ENCODE measurements around the gene DNAJC4. TPM values are rescaled to one million over a fixed set of nuclear protein-coding genes. Genes with fewer than 3 reads are reported as not detected.

The DNAJC4 gene
- 10 to 100 TPM; 25.5 to 26.4 TPM for total RNA-seq
- polyA plus RNA-seq, result 28.7 TPM

GRCh38 chr11:64230171-64230984 is at the start of gene DNAJC4:
TSS of gene DNAJC4 (plus strand) at chr11:64230548. CDS start at chr11:64230855, 307 bp downstream.
- Histone ChIP-seq H3K27me3 (ENCODE audit: insufficient read depth, low read length, poor library complexity, severe bottlenecking) (no peaks in the 10 kb centered on the region), H3K4me3 (ENCODE audit: low read length) (peak within 1 kb of the TSS; percentile 70), H3K36me3 (ENCODE audit: insufficient read depth, low read length) (no peaks in the 10 kb centered on the region), H3K9me3 (ENCODE audit: low read length) (no peaks in the 10 kb centered on the region), H3K4me1 (ENCODE audit: insufficient read depth, low read length) (peaks cover 58% of the 10 kb centered on the region), H3K27ac (ENCODE audit: low read depth, low read length) (peak within 1 kb of the TSS; percentile 83)
- CTCF ChIA-PET, result interaction anchor here (0.9 to 1.6 kb wide), 4 partner anchors 20 to 71 kb away, joined by 3 to 7 read pairs (median 6); partner anchors contain the start of gene FERMT3
- Mint-ChIP-seq H3K4me3 (peak within 1 kb of the TSS; percentile 85 to 97 (median 88)), H3K4me1 (peaks cover 39 to 67% (median 58%) of the 10 kb centered on the region in 3 donors), H3K27me3 (peaks cover 0 to 2% of the 10 kb centered on the region in 2 donors), H3K36me3 (peaks cover 0 to 14% (median 0%) of the 10 kb centered on the region in 3 donors), H3K9me3 (no peaks in the 10 kb centered on the region), H3K27ac (peak within 1 kb of the TSS; percentile 89 to 96 (median 93))
- DNase-seq, result peak; percentile 85 to 92 (median 87)
- POLR2A ChIA-PET, result interaction anchor here (0.6 to 2.1 kb wide), 7 partner anchors 11 to 44 kb away, joined by 3 to 9 read pairs (median 4); partner anchors contain the start of genes FERMT3, FKBP2, PPP1R14B and STIP1

GRCh38 chr11:64180891-64181290 is 49.5 kb upstream of the DNAJC4 start:
- Mint-ChIP-seq H3K27me3 (peaks cover 0 to 2% of the 10 kb centered on the region in 2 donors), H3K4me3 (peak overlapping the region in 2 of 7 donors; percentile 37 to 58), H3K36me3 (peaks cover 0 to 1% (median 0%) of the 10 kb centered on the region in 3 donors), H3K4me1 (peaks cover 21 to 36% (median 24%) of the 10 kb centered on the region in 3 donors), H3K9me3 (no peaks in the 10 kb centered on the region), H3K27ac (no peak overlapping the region)
- ChIA-PET CTCF (interaction anchor here (1.0 to 1.2 kb wide), 3 partner anchors 10 to 124 kb away, joined by 3 to 4 read pairs (median 3); no protein-coding TSS in a partner anchor), POLR2A (no interaction called here)
- Histone ChIP-seq H3K4me1 (ENCODE audit: insufficient read depth, low read length) (peaks cover 19% of the 10 kb centered on the region), H3K36me3 (ENCODE audit: insufficient read depth, low read length) (no peaks in the 10 kb centered on the region), H3K27me3 (ENCODE audit: insufficient read depth, low read length, poor library complexity, severe bottlenecking) (no peaks in the 10 kb centered on the region), H3K9me3 (ENCODE audit: low read length) (no peaks in the 10 kb centered on the region), H3K4me3 (ENCODE audit: low read length) (no peak overlapping the region), H3K27ac (ENCODE audit: low read depth, low read length) (peak overlapping the region; percentile 33)
- DNase-seq, result no peak

GRCh38 chr11:64181506-64182411 is 48.6 kb upstream of the DNAJC4 start:
- H3K4me3 ChIP-seq (ENCODE audit: low read length), result no peak overlapping the region
- H3K27ac Mint-ChIP-seq, result no peak overlapping the region

GRCh38 chr11:64183890-64184289 is 46.5 kb upstream of the DNAJC4 start:
- POLR2A ChIA-PET, result interaction anchor here (0.7 to 4.9 kb wide), 2 partner anchors 22 to 33 kb away, joined by 6 to 53 read pairs; partner anchors contain the start of gene FERMT3
- Histone ChIP-seq H3K27me3 (ENCODE audit: insufficient read depth, low read length, poor library complexity, severe bottlenecking) (no peaks in the 10 kb centered on the region), H3K36me3 (ENCODE audit: insufficient read depth, low read length) (no peaks in the 10 kb centered on the region), H3K9me3 (ENCODE audit: low read length) (no peaks in the 10 kb centered on the region), H3K4me1 (ENCODE audit: insufficient read depth, low read length) (peaks cover 25% of the 10 kb centered on the region), H3K27ac (ENCODE audit: low read depth, low read length) (peak overlapping the region; percentile 24), H3K4me3 (ENCODE audit: low read length) (no peak overlapping the region)
- peak overlapping the region in 2 of 8 donors; percentile 47 to 77 for H3K27ac Mint-ChIP-seq
- H3K27me3 Mint-ChIP-seq, result peaks cover 0 to 5% of the 10 kb centered on the region in 2 donors
- H3K4me3 Mint-ChIP-seq, result peak overlapping the region in 5 of 7 donors; percentile 26 to 100 (median 59)
- CTCF ChIA-PET, result interaction anchor here (1.6 to 2.5 kb wide), 2 partner anchors 21 to 134 kb away, joined by 4 to 11 read pairs; partner anchors contain the start of genes PRDX5 and TRMT112
- H3K9me3 Mint-ChIP-seq, result no peaks in the 10 kb centered on the region
- DNase-seq, result no peak
- H3K4me1 Mint-ChIP-seq, result peaks cover 22 to 36% (median 22%) of the 10 kb centered on the region in 3 donors
- H3K36me3 Mint-ChIP-seq, result peaks cover 0 to 6% (median 0%) of the 10 kb centered on the region in 3 donors

More at GRCh38 chr11:64181506-64182411, 48.6 kb upstream of the DNAJC4 start:
- ChIA-PET CTCF (interaction anchor here (1.0 to 1.3 kb wide), 5 partner anchors 9 to 123 kb away, joined by 3 to 4 read pairs (median 3); no protein-coding TSS in a partner anchor), POLR2A (interaction anchor here (0.5 kb wide), 1 partner anchor 20 kb away, joined by 4 read pairs; no protein-coding TSS in a partner anchor)
- Histone ChIP-seq H3K27me3 (ENCODE audit: insufficient read depth, low read length, poor library complexity, severe bottlenecking) (no peaks in the 10 kb centered on the region), H3K9me3 (ENCODE audit: low read length) (no peaks in the 10 kb centered on the region), H3K36me3 (ENCODE audit: insufficient read depth, low read length) (no peaks in the 10 kb centered on the region), H3K27ac (ENCODE audit: low read depth, low read length) (peak overlapping the region; percentile 35), H3K4me1 (ENCODE audit: insufficient read depth, low read length) (peaks cover 19% of the 10 kb centered on the region)
- peak overlapping the region in 1 of 7 donors; percentile 31 for H3K4me3 Mint-ChIP-seq
- peaks cover 21 to 34% (median 21%) of the 10 kb centered on the region in 3 donors for H3K4me1 Mint-ChIP-seq
- peaks cover 0 to 6% of the 10 kb centered on the region in 2 donors for H3K27me3 Mint-ChIP-seq
- no peaks in the 10 kb centered on the region for H3K9me3 Mint-ChIP-seq
- peak in 1 of 5 donors; percentile 10 for DNase-seq
- peaks cover 0 to 3% (median 0%) of the 10 kb centered on the region in 3 donors for H3K36me3 Mint-ChIP-seq

- Mint-ChIP-seq H3K4me1 (peaks cover 26 to 44% (median 26%) of the 10 kb centered on the region in 3 donors), H3K27me3 (peaks cover 0 to 5% of the 10 kb centered on the region in 2 donors), H3K36me3 (peaks cover 0 to 12% (median 0%) of the 10 kb centered on the region in 3 donors), H3K9me3 (no peaks in the 10 kb centered on the region), H3K27ac (peak overlapping the region; percentile 83 to 99 (median 94)), H3K4me3 (peak overlapping the region in 5 of 7 donors; percentile 89 to 100 (median 94))
- H3K27ac ChIP-seq (ENCODE audit: low read depth, low read length), result peak overlapping the region; percentile 76
- H3K36me3 ChIP-seq (ENCODE audit: insufficient read depth, low read length), result no peaks in the 10 kb centered on the region
- no peaks in the 10 kb centered on the region for H3K27me3 ChIP-seq (ENCODE audit: insufficient read depth, low read length, poor library complexity, severe bottlenecking)
- peaks cover 33% of the 10 kb centered on the region for H3K4me1 ChIP-seq (ENCODE audit: insufficient read depth, low read length)
- DNase-seq, result no peak
- H3K9me3 ChIP-seq (ENCODE audit: low read length), result no peaks in the 10 kb centered on the region
- ChIA-PET CTCF (interaction anchor here (0.6 to 2.5 kb wide), 15 partner anchors 10 to 660 kb away, joined by 3 to 15 read pairs (median 4); partner anchors contain the start of genes COX8A, FERMT3, NUDT22 and TRMT112), POLR2A (interaction anchor here (0.6 to 4.9 kb wide), 15 partner anchors 20 to 347 kb away, joined by 3 to 53 read pairs (median 6); partner anchors contain the start of genes BAD, FERMT3, FKBP2 and MACROD1)
- peak overlapping the region; percentile 76 for H3K4me3 ChIP-seq (ENCODE audit: low read length)
These were observed 45.1 kb upstream of the DNAJC4 start for GRCh38 chr11:64185175-64185692.

GRCh38 chr11:64185693-64186491 is 44.5 kb upstream of the DNAJC4 start, which contains the start of gene STIP1:
TSS of gene STIP1 (plus strand) at chr11:64186171. CDS start at chr11:64186262, 91 bp downstream.
- peak within 1 kb of the TSS; percentile 76 for H3K4me3 ChIP-seq (ENCODE audit: low read length)
- Mint-ChIP-seq H3K27me3 (peaks cover 0 to 5% of the 10 kb centered on the region in 2 donors), H3K9me3 (no peaks in the 10 kb centered on the region), H3K36me3 (peaks cover 0 to 16% (median 0%) of the 10 kb centered on the region in 3 donors), H3K4me1 (peaks cover 28 to 48% (median 32%) of the 10 kb centered on the region in 3 donors), H3K27ac (peak within 1 kb of the TSS; percentile 83 to 99 (median 96)), H3K4me3 (peak within 1 kb of the TSS in 5 of 7 donors; percentile 89 to 100 (median 94))
- peak; percentile 96 to 100 (median 99) for DNase-seq
- POLR2A ChIA-PET, result interaction anchor here (0.6 to 4.9 kb wide), 15 partner anchors 20 to 384 kb away, joined by 3 to 53 read pairs (median 6); partner anchors contain the start of genes BAD, DNAJC4, FERMT3 and FKBP2
- no peaks in the 10 kb centered on the region for H3K36me3 ChIP-seq (ENCODE audit: insufficient read depth, low read length)
- H3K27me3 ChIP-seq (ENCODE audit: insufficient read depth, low read length, poor library complexity, severe bottlenecking), result no peaks in the 10 kb centered on the region
- peaks cover 32% of the 10 kb centered on the region for H3K4me1 ChIP-seq (ENCODE audit: insufficient read depth, low read length)
- no peaks in the 10 kb centered on the region for H3K9me3 ChIP-seq (ENCODE audit: low read length)
- H3K27ac ChIP-seq (ENCODE audit: low read depth, low read length), result peak within 1 kb of the TSS; percentile 76
- CTCF ChIA-PET, result interaction anchor here (0.6 to 2.5 kb wide), 14 partner anchors 10 to 660 kb away, joined by 3 to 15 read pairs (median 4); partner anchors contain the start of genes COX8A, FERMT3, NUDT22 and TRMT112

All from CD8-positive, alpha-beta memory T cell (primary cell).